ENCODE data around the gene IFT81.
"Not testable (repeated sequence)": the region's sequence is repeated elsewhere in the genome, so short reads cannot be mapped to it uniquely, and the experiment has no call there.

Gene IFT81

GRCh38 chr12:110252716-110253115 lies 128.6 kb downstream of the IFT81 start:
- TF ChIP-seq CTCF (IDR thresholded peaks at IDR 0.05; ENCODE audit: insufficient read depth, low read depth, low read length, missing control alignments) = no peak
- no peak overlapping the region for H3K4me3 ChIP-seq (ENCODE audit: low read depth, low read length)
- DNase-seq (ENCODE audit: low read depth) = no peak

- TF ChIP-seq CTCF (IDR thresholded peaks at IDR 0.05; ENCODE audit: insufficient read depth, low read depth, low read length, missing control alignments) = no peak
- DNase-seq (ENCODE audit: low read depth) = no peak
- no peak overlapping the region for H3K4me3 ChIP-seq (ENCODE audit: low read depth, low read length)
Observed at GRCh38 chr12:110253176-110253575, 129.0 kb downstream of the IFT81 start.

- no peak overlapping the region for H3K4me3 ChIP-seq (ENCODE audit: low read depth, low read length)
- no peak for DNase-seq (ENCODE audit: low read depth)
- no peak for TF ChIP-seq CTCF (IDR thresholded peaks at IDR 0.05; ENCODE audit: insufficient read depth, low read depth, low read length, missing control alignments)
Observed at GRCh38 chr12:110254971-110255540, 130.9 kb downstream of the IFT81 start.

GRCh38 chr12:110255890-110256456 lies 131.8 kb downstream of the IFT81 start:
- H3K4me3 ChIP-seq (ENCODE audit: low read depth, low read length); DNase-seq (ENCODE audit: low read depth): not testable (repeated sequence)

GRCh38 chr12:110256780-110257431 lies 132.7 kb downstream of the IFT81 start:
- DNase-seq (ENCODE audit: low read depth) = no peak
- no peak for TF ChIP-seq CTCF (IDR thresholded peaks at IDR 0.05; ENCODE audit: insufficient read depth, low read depth, low read length, missing control alignments)
- no peak overlapping the region for H3K4me3 ChIP-seq (ENCODE audit: low read depth, low read length)

GRCh38 chr12:110258466-110258865 lies 134.3 kb downstream of the IFT81 start:
- DNase-seq (ENCODE audit: low read depth) = no peak
- no peak for TF ChIP-seq CTCF (IDR thresholded peaks at IDR 0.05; ENCODE audit: insufficient read depth, low read depth, low read length, missing control alignments)
- H3K4me3 ChIP-seq (ENCODE audit: low read depth, low read length) = no peak overlapping the region

- DNase-seq (ENCODE audit: low read depth) = no peak
- TF ChIP-seq CTCF (IDR thresholded peaks at IDR 0.05; ENCODE audit: insufficient read depth, low read depth, low read length, missing control alignments) = no peak
- H3K4me3 ChIP-seq (ENCODE audit: low read depth, low read length) = no peak overlapping the region
Observed at GRCh38 chr12:110262442-110263388, 138.6 kb downstream of the IFT81 start.
